Measurements from ENCODE around the gene SLC25A13.

DNA sequence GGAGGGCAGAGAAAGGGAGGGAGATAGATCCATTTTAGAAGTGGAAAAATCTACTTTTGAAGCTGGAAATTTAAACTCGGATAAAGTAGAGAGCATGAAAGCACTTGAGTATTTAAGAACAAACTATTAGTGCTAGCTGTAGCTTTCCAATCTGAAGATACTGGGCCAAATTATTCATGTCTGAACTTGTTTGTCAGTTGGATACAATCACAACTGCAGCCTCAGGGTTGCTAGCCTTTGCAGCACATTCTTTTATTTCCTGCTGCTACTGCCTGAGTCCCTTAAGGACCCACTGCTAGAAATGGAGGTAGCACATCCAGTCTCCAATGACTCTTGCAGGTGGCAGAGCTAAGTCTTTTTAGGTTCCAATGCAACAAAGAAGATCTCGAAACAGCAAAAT is 8.3 kb upstream of the SLC25A13 start:
- TF ChIP-seq CTCF (IDR thresholded peaks at IDR 0.05) (no peak), POLR2A (IDR thresholded peaks at IDR 0.05) (no peak), EP300 (IDR thresholded peaks at IDR 0.05) (no peak)
